ENCODE data around the gene ZNF556. TPM values are rescaled to one million over a fixed set of nuclear protein-coding genes. Genes with fewer than 3 reads are reported as not detected.

Gene ZNF556
- total and polyA plus RNA-seq, 2 experiments from 2014 or later = not detected

GRCh38 chr19:2858864-2859263 lies 8.3 kb upstream of the ZNF556 start (continued):
- 0 out of 4 replicates have a peak, but pooled peaks of 1 of the 2 experiments have one; percentile 12 for TF ChIP-seq CTCF (conservative IDR thresholded peaks at IDR 0.05; ENCODE audit: low read depth in 2 of 2)

- Histone ChIP-seq H3K4me3 (no peak overlapping the region), H3K4me2 (no peak overlapping the region), H3K4me1 (ENCODE audit: insufficient read depth) (no peaks in the 10 kb centered on the region), H3F3A (replicated peaks; ENCODE audit: low read depth) (no peaks in the 10 kb centered on the region), H3K9me2 (ENCODE audit: insufficient read depth) (no peaks in the 10 kb centered on the region), H4K20me1 (replicated peaks; ENCODE audit: insufficient read depth) (no peaks in the 10 kb centered on the region), H3K27me3 (ENCODE audit: insufficient read depth) (no peaks in the 10 kb centered on the region), H2AFZ (no peak overlapping the region), H3K79me2 (replicated peaks; ENCODE audit: insufficient read depth) (no peaks in the 10 kb centered on the region), H3K27ac (ENCODE audit: low read depth) (no peak overlapping the region), H3K36me3 (ENCODE audit: insufficient read depth) (no peaks in the 10 kb centered on the region; the same call in 1 of the 2 replicates)
- Mint-ChIP-seq H3K36me3 (ENCODE audit: low read depth) (peaks cover 41% of the 10 kb centered on the region), H3K9me3 (peaks cover 90% of the 10 kb centered on the region), H3K27ac (no peak overlapping the region), H3K27me3 (ENCODE audit: insufficient read depth, low read depth, poor library complexity) (peaks cover 4% of the 10 kb centered on the region), H3K4me1 (no peaks in the 10 kb centered on the region), H3K4me3 (no peak overlapping the region)
- ATAC-seq (no peak), DNase-seq (ENCODE audit: low spot score) (no peak)
- TF ChIP-seq ZNF462 (CRISPR knock-in tag; IDR thresholded peaks at IDR 0.05) (no peak), EZH2phosphoT487 (IDR thresholded peaks at IDR 0.05; ENCODE audit: unreplicated experiment) (no peak), EZH2 (IDR thresholded peaks at IDR 0.05; ENCODE audit: low read depth, unreplicated experiment) (no peak), NANOG (IDR thresholded peaks at IDR 0.05; ENCODE audit: borderline replicate concordance) (no peak), CTCF (conservative IDR thresholded peaks at IDR 0.05; ENCODE audit: low read depth in 2 of 2) (no peak), REST (IDR thresholded peaks at IDR 0.05; ENCODE audit: unreplicated experiment) (no peak), ZNF331 (CRISPR knock-in tag; IDR thresholded peaks at IDR 0.05; ENCODE audit: low read depth) (no peak), ZNF114 (CRISPR knock-in tag; IDR thresholded peaks at IDR 0.05) (no peak), POLR2AphosphoS5 (IDR thresholded peaks at IDR 0.05; ENCODE audit: low read depth) (no peak), STAT1 (IDR thresholded peaks at IDR 0.05; ENCODE audit: unreplicated experiment) (no peak), CREB1 (CRISPR knock-in tag; IDR thresholded peaks at IDR 0.05; ENCODE audit: low read depth) (no peak)
Measured at GRCh38 chr19:2863816-2864215, 3.3 kb upstream of the ZNF556 start.

All from GM23338 (cell line).